Measurements from ENCODE around the gene UTP20. TPM values are rescaled to one million over a fixed set of nuclear protein-coding genes. Genes with fewer than 3 reads are reported as not detected.
A peak's percentile ranks its signal among the peaks of the same experiment; 100 is the strongest.

UTP20 gene
- polyA plus RNA-seq, 3 donors = 17.7 to 18.9 (median 17.9) TPM

- no peak for DNase-seq (ENCODE audit: low read depth in 3 of 3, low spot score in 2 of 3)
Observed at GRCh38 chr12:101424620-101425019, 144.7 kb downstream of the UTP20 start.

GRCh38 chr12:101430456-101430855 is 150.6 kb downstream of the UTP20 start:
- no peak for DNase-seq (ENCODE audit: low read depth in 3 of 3, low spot score in 2 of 3)

- DNase-seq (ENCODE audit: low read depth in 3 of 3, low spot score in 2 of 3) = peak in 2 of 3 donors; percentile 10
Observed at GRCh38 chr12:101436136-101436535, 156.2 kb downstream of the UTP20 start.

Other genes starting within 250 kb of the UTP20 start
- 10 to 100 TPM; 34.0 to 44.0 (median 37.2) TPM for gene SLC5A8, start 69.9 kb upstream of the UTP20 start, polyA plus RNA-seq (ENCODE audit: insufficient read length in 3 of 3)
- 100 to 1,000 TPM; 155 to 171 (median 157) TPM for gene ARL1, start 127.7 kb downstream of the UTP20 start, polyA plus RNA-seq (ENCODE audit: insufficient read length in 3 of 3)
- not detected for gene SPIC, start 195.2 kb downstream of the UTP20 start, polyA plus RNA-seq (ENCODE audit: insufficient read length in 3 of 3)